ENCODE results near the gene SGSM1. TPM values are rescaled to one million over a fixed set of nuclear protein-coding genes. Genes with fewer than 3 reads are reported as not detected.

The SGSM1 gene
- total RNA-seq, 1 experiment from 2014 or later, result 5.1 TPM

- CTCF ChIA-PET, result interaction anchor here (0.5 to 1.3 kb wide), 10 partner anchors 9 to 107 kb away, joined by 3 to 7 read pairs (median 4); no protein-coding TSS in a partner anchor
These were observed 144.4 kb downstream of the SGSM1 start for GRCh38 chr22:24950272-24950902.

More at GRCh38 chr22:24950272-24950902, 144.4 kb downstream of the SGSM1 start:
- Histone ChIP-seq H3K27ac (ENCODE audit: low read depth, low read length) (no peak overlapping the region), H3K79me2 (ENCODE audit: insufficient read depth, low read length) (peaks cover 25% of the 10 kb centered on the region), H3K27me3 (ENCODE audit: insufficient read depth, low read length) (no peaks in the 10 kb centered on the region), H3K9ac (ENCODE audit: low read length) (no peak overlapping the region), H3K9me2 (ENCODE audit: insufficient read depth) (no peaks in the 10 kb centered on the region), H3K36me3 (ENCODE audit: control insufficient read depth in 1 of 2, insufficient read depth in 2 of 2, low read length in 2 of 2) (no peaks in the 10 kb centered on the region), H2AFZ (ENCODE audit: low read depth, low read length, poor library complexity, severe bottlenecking) (no peak overlapping the region), H4K20me1 (ENCODE audit: insufficient read depth) (no peaks in the 10 kb centered on the region), H3K4me1 (ENCODE audit: control insufficient read depth in 1 of 2, insufficient read depth in 2 of 2, low read length in 2 of 2) (peaks cover 17 to 39% of the 10 kb centered on the region in 2 experiments), H3K4me2 (ENCODE audit: low read length) (peak overlapping the region; percentile 24; the same call in 1 of the 2 replicates), H3K4me3 (replicated peaks in 1 of 2; ENCODE audit: low read depth in 1 of 2, low read length in 2 of 2) (no peak overlapping the region), H3K9me3 (ENCODE audit: control insufficient read depth in 1 of 2, insufficient read depth in 1 of 2, low read depth in 1 of 2, low read length in 2 of 2) (no peaks in the 10 kb centered on the region)
- ATAC-seq, result peak; percentile 23; the same call in 1 of the 2 replicates
- BruUV-seq (replicated peaks), result no TSS peak
- intact Hi-C loops (cut with micrococcal nuclease), result loop anchor here (5.0 kb wide), 1 partner anchor 77 kb away; no protein-coding TSS in a partner anchor
- no peak for DNase-seq (ENCODE audit: low read depth, low spot score)
- TF ChIP-seq ATF3 (IDR thresholded peaks at IDR 0.05) (no peak), REST (IDR thresholded peaks at IDR 0.05; ENCODE audit: low read depth) (no peak), POLR2AphosphoS5 (IDR thresholded peaks at IDR 0.05; ENCODE audit: low read depth, low read length) (no peak), CTCF (IDR thresholded peaks at IDR 0.05 in 2 of 3, conservative IDR thresholded peaks at IDR 0.05 in 1 of 3; ENCODE audit: borderline replicate concordance in 1 of 3, insufficient read depth in 1 of 3, low read depth in 2 of 3, low read length in 2 of 3) (no peak)
- ChIA-PET POLR2A (no interaction called here), RAD21 (ENCODE audit: low non-redundant PET in 1 of 2, low total read pairs in 2 of 2, uncharacterized antibody in 2 of 2, unreplicated experiment in 2 of 2) (interaction anchor here (0.8 to 1.5 kb wide), 2 partner anchors 98 kb away, joined by 4 to 5 read pairs; no protein-coding TSS in a partner anchor)
